Stimulated activated CD8-positive, alpha-beta memory T cell treated with anti-CD3 and anti-CD28 coated beads, Interleukin-12 subunit alpha, Interleukin-12 subunit beta, amount 100 ng/mL, for 24 hours (primary cell): ENCODE measurements around the gene SLC44A1.
"Not testable (repeated sequence)": the region's sequence is repeated elsewhere in the genome, so short reads cannot be mapped to it uniquely, and the experiment has no call there.

Experiments used
- DNase-seq: peaks from one replicate; pipeline ENCODE4 v3.0.0-alpha.2; 2020; ENCODE audit errors: extremely low read depth

Gene SLC44A1

GRCh38 chr9:105242557-105242956 lies 1.9 kb upstream of the SLC44A1 start:
- DNase-seq: no peak

DNA sequence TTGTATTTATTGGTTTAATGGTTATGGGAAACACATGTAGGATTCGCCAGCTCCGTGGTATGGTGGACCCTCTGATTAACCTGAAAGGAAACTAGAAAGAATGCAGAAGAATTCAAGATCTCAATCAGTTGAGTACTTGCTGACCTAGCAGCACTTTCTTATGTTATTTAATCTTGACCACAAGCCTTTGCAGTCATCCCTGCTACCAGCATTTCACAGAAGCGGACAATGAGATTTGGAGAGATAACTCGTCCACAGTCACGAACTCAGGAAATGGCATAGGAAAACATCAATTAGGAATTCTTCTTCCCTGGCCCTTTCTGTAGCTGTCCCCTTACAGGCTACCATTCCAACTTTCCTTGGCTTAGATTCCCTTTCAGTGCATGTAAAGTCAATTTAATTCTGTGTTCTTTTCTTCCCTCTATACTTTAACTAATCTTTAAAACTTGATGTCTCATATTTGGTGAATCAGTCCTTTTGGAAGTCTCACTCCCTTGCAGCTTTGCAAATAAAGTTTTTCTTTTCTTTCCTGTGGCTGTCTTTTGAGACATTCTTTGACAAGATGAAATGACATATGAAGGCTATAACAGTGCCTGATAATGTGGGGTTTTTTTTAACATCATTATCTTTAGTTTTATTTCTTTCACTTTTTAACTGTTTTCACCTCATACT lies 1.3 kb upstream of the SLC44A1 start:
- no peak for DNase-seq

DNA sequence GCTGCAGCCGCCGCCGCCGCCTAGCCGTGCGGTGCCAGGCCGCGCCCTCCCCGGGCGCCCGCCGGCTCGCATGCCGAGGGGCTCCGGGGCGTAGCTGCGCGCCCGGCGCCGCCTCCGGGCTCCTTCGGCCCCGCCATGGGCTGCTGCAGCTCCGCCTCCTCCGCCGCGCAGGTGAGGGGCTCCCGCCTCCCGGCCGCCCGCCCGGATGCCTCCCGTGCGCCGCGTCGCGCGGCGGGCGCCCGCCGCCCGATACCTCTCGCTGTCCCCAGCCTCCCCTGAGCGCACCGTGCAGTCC lies 230 bp downstream of the SLC44A1 start:
- no peak for DNase-seq

GRCh38 chr9:105245029-105245890 lies 809 bp downstream of the SLC44A1 start:
- no peak for DNase-seq

- no peak for DNase-seq
Observed at GRCh38 chr9:105245891-105246161, 1.4 kb downstream of the SLC44A1 start.

- no peak for DNase-seq
Observed at GRCh38 chr9:105246656-105247173, 2.3 kb downstream of the SLC44A1 start.

DNA sequence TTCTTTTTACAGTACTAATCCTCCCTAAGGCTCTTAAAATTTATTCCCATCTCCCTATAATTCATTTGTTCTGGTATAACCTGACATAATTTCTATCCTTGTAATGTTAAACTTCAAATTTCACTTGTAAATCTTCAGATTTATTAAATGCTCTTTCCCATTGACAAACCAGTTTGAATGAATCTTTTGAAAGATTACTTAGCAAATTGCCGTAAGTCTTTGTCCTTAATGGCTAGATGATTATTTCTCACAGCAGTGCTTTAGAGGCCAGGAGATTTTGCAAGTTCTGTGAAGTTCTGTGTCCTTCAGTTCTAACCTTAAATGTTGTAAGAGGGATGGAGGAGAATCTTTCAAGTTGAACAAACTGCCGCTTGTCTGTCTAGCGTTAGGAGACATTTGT lies 4.2 kb downstream of the SLC44A1 start:
- DNase-seq: no peak

- no peak for DNase-seq
Observed at GRCh38 chr9:105251133-105251532, 6.7 kb downstream of the SLC44A1 start.

GRCh38 chr9:105251733-105252404 lies 7.4 kb downstream of the SLC44A1 start:
- DNase-seq: no peak

GRCh38 chr9:105252405-105252756 lies 7.9 kb downstream of the SLC44A1 start:
- no peak for DNase-seq

DNA sequence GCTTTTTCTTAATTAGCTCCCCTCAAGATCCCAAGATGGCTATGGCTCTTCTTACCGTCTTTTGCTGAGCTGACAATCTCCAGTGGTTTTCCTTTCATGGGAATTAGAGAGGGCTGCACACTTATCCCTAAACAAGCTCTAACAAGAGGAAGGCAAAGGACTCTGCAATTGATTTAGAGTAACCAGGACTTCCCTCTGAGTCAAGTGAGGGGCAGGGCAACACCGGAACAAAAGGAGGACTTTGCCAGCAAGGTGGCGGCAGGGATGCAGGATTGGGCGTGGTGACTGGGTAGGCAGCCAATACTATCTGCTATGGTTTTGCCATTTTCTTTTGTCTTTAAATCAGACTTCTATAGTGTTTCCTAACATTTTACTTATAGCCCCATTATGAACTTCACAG lies 9.8 kb downstream of the SLC44A1 start:
- no peak for DNase-seq

DNA sequence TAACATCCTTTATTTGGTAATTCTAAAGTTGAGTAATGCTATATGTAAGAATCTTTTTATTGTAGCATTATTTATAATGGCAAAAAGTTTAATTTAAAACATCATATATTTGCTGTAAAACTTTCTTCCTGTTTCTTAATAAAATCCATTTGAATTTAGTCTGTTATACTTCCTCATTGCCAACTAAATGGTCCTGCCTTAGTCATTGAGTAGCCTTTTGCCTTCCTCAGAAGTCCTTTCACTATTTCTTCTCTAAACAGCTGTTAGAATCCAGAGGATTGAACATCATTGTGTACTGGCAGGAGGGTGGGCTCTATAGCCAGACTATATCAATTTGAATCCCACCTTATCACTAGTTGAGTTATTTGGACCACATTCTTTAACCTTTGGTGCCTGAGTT lies 11.0 kb downstream of the SLC44A1 start:
- DNase-seq: no peak

DNA sequence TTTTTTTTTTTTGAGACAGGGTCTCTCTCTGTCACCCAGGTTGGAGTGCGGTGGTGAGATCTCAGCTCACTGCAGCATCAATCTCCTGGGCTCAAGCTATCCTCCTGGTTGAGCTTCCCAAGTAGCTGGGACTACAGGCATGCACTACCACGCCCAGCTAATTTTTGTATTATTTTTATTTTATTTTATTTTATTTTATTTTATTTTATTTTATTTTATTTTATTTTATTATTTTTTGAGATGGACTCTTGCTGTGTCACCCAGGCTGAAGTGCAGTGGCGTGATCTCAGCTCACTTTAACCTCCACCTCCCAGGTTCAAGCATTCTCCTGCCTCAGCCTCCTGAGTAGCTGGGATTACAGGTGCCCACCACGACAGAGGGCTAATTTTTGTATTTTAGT lies 12.1 kb downstream of the SLC44A1 start:
- not testable (repeated sequence) for DNase-seq

GRCh38 chr9:105257809-105258208 lies 13.4 kb downstream of the SLC44A1 start:
- DNase-seq: no peak

GRCh38 chr9:105258225-105258737 lies 13.8 kb downstream of the SLC44A1 start:
- no peak for DNase-seq

GRCh38 chr9:105259274-105259673 lies 14.8 kb downstream of the SLC44A1 start:
- DNase-seq: no peak

GRCh38 chr9:105259731-105260612 lies 15.5 kb downstream of the SLC44A1 start:
- DNase-seq: no peak

- DNase-seq: no peak
Observed at GRCh38 chr9:105262497-105262896, 18.0 kb downstream of the SLC44A1 start.

DNA sequence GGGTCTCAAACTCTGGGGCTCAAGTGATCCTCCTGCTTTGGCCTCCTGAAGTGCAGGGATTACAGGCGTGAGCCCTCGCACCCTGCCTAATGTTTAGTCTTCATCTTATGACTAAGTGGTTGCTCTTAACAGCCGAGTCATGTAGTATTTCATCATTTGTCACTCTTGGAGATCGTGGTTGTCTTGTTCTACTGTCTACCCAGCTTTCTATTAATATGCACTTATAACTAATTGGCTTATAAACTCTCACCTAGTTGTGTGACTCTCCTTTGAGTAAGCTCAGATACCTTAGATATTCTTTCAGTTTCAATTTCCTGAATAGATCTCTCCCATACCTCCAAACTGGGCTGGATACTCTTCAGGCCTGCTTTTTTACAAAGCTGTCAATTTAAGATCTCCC lies 19.9 kb downstream of the SLC44A1 start:
- DNase-seq: no peak

GRCh38 chr9:105268254-105268653 lies 23.8 kb downstream of the SLC44A1 start:
- DNase-seq: not testable (repeated sequence)

DNA sequence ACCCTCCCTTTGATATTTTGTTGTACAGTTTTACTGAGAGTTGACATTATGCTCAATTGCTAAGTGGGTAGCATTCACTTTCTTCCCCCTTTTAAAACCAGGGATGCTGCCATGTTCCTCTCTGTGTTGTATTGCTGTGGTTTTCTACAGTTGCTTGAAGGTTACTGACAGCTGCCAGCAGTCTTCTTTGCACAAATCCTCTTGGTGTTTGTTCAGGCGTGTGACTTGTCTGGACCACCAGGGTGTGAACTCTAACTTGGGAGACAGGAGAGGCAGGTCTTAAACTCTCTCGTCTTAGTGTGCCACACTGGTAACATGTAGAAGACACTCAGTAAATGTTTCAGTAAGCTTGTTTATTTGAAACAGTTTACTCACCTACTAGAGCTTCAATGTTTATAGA lies 25.1 kb downstream of the SLC44A1 start:
- DNase-seq: no peak

DNA sequence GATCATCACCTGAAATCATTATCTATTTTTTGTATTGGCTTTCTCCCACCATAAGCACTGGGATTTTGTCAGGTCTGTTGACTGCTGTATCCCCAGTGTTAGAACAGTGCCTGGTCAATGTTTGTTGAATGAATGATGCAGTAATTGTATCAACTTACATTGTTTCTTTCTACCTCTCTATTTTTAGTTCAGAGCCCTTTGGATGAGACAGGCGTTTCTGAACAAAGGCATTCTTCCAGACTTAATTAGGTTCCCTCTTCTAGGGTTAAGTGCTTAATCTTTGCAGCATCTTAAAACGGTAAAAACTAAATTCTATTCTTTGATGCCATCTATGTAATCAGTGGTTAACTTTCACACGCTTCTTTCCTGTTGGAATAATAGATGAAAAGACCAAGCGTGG lies 26.3 kb downstream of the SLC44A1 start:
- no peak for DNase-seq
